HCT116 (cell line): ENCODE measurements around the gene MLXIPL. TPM values are rescaled to one million over a fixed set of nuclear protein-coding genes. Genes with fewer than 3 reads are reported as not detected.

ENCODE experiments used
- ATAC-seq: fragments of 200-7000 bp; cut with Tn5 transposase; 2 replicates; pipeline ENCODE4 v1.9.1; 2020; ENCODE audit warnings: mild to moderate bottlenecking, moderate library complexity
- BruUV-seq: library from RNA; stranded (reverse); fragments of 400-500 nt; replicated peaks from 2 replicates; lab custom pipeline; 2021; lab: Mats Ljungman, UMichigan
- CTCF ChIA-PET: fragments of 300-600 bp; sonication (Branson Sonifier 250); formaldehyde crosslinking; loops from one replicate; lab custom pipeline; 2021; ENCODE audit warnings: antibody characterized with exemption; lab: Charles Lee
- POLR2A ChIA-PET: fragments of 300-600, 350-600 bp; sonication (Branson Sonifier 250); formaldehyde crosslinking; loops from one replicate; lab custom pipeline; 2021; ENCODE audit warnings: antibody characterized with exemption; lab: Charles Lee
- RAD21 ChIA-PET, 2 experiments: fragments of 300-600 bp; sonication (Branson Sonifier 250); formaldehyde crosslinking; loops; one replicate each; lab custom pipeline; 2023; ENCODE audit warnings: low total read pairs in 2 of 2; ENCODE audit not compliant: uncharacterized antibody in 2 of 2, unreplicated experiment in 2 of 2, low non-redundant PET in 1 of 2; lab: Charles Lee
- DNase-seq: peaks from one replicate; pipeline ENCODE4 v3.0.0-alpha.2; 2010; ENCODE audit warnings: low read depth, low spot score
- H2AFZ ChIP-seq: fragments of 200-600 bp; shearing (Covaris generic), sonication (generic); 2 replicates; pipeline ENCODE4 v1.6.1; 2017; ENCODE audit warnings: low read depth, mixed run types, mixed read lengths, antibody characterized with exemption, low read length; ENCODE audit not compliant: poor library complexity, severe bottlenecking
- H3K27ac ChIP-seq: 2 replicates; pipeline ENCODE4 v1.5.1; 2012; ENCODE audit warnings: low read depth, low read length
- H3K27me3 ChIP-seq: fragments of 200-600 bp; sonication (generic); 2 replicates; pipeline ENCODE4 v1.6.1; 2016; ENCODE audit warnings: mixed run types, low read length, mixed read lengths; ENCODE audit not compliant: insufficient read depth
- H3K36me3 ChIP-seq, 2 experiments: fragments of 200-500 bp in 1 of 2; fragments of 200-600 bp in 1 of 2; sonication (Bioruptor generic) in 1 of 2; sonication (generic) in 1 of 2; 2 replicates each; pipeline versions ENCODE4 v1.5.1 to v1.6.1; 2014 to 2016; ENCODE audit warnings: low read length in 2 of 2, inconsistent platforms in 1 of 2, mixed read lengths in 1 of 2, mixed run types in 1 of 2; ENCODE audit not compliant: insufficient read depth in 2 of 2, control insufficient read depth in 1 of 2
- H3K4me1 ChIP-seq, 2 experiments: fragments of 200-600 bp in 1 of 2; sonication (generic) in 1 of 2; 2 replicates each; pipeline versions ENCODE4 v1.5.1 to v1.6.1; 2012 to 2017; ENCODE audit warnings: low read length in 2 of 2, inconsistent platforms in 1 of 2, mild to moderate bottlenecking in 1 of 2, mixed read lengths in 1 of 2, mixed run types in 1 of 2, moderate library complexity in 1 of 2; ENCODE audit not compliant: insufficient read depth in 2 of 2, control insufficient read depth in 1 of 2
- H3K4me2 ChIP-seq: fragments of 200-600 bp; sonication (generic); 2 replicates; pipeline ENCODE4 v1.6.1; 2017; ENCODE audit warnings: mixed run types, low read length, mixed read lengths
- H3K4me3 ChIP-seq, 2 experiments: fragments of 200-600 bp in 1 of 2; sonication (generic) in 1 of 2; replicated peaks in 1 of 2; 2 replicates each; pipeline ENCODE4 v1.5.1; 2011 to 2016; ENCODE audit warnings: low read length in 2 of 2, control low read depth in 1 of 2, low read depth in 1 of 2, mild to moderate bottlenecking in 1 of 2, mixed read lengths in 1 of 2, mixed run types in 1 of 2
- H3K79me2 ChIP-seq: fragments of 200-600 bp; sonication (generic); 2 replicates; pipeline ENCODE4 v1.6.1; 2017; ENCODE audit warnings: mild to moderate bottlenecking, mixed run types, low read length, moderate library complexity, mixed read lengths; ENCODE audit not compliant: insufficient read depth
- H3K9ac ChIP-seq: fragments of 200-600 bp; sonication (generic); 2 replicates; pipeline ENCODE4 v1.6.1; 2016; ENCODE audit warnings: low read length, mixed read lengths
- H3K9me2 ChIP-seq: fragments of 200-600 bp; sonication (generic), shearing (Covaris generic); 2 replicates; pipeline ENCODE4 v1.6.1; 2017; ENCODE audit warnings: mixed run types, mild to moderate bottlenecking, moderate library complexity; ENCODE audit not compliant: insufficient read depth
- H3K9me3 ChIP-seq, 2 experiments: fragments of 200-500 bp in 1 of 2; fragments of 200-600 bp in 1 of 2; sonication (Bioruptor generic) in 1 of 2; sonication (generic) in 1 of 2; 2 replicates each; pipeline ENCODE4 v1.6.1; 2014 to 2017; ENCODE audit warnings: low read length in 2 of 2, mixed read lengths in 2 of 2, inconsistent platforms in 1 of 2, low read depth in 1 of 2, mild to moderate bottlenecking in 1 of 2, mixed run types in 1 of 2, moderate library complexity in 1 of 2; ENCODE audit not compliant: control insufficient read depth in 1 of 2, insufficient read depth in 1 of 2
- H4K20me1 ChIP-seq: fragments of 200-600 bp; sonication (generic), shearing (Covaris generic); 2 replicates; pipeline ENCODE4 v1.6.1; 2017; ENCODE audit warnings: mixed run types, mild to moderate bottlenecking, moderate library complexity; ENCODE audit not compliant: insufficient read depth
- ATF3 ChIP-seq: IDR thresholded peaks from 2 replicates; pipeline ENCODE4 v1.6.1; 2012
- CTCF ChIP-seq, 3 experiments: fragments of 200-600 bp in 1 of 3; sonication (generic) in 1 of 3; IDR thresholded peaks in 2 of 3; conservative IDR thresholded peaks in 1 of 3; 2 replicates each; pipeline ENCODE4 v1.5.1; 2012 to 2017; ENCODE audit warnings: low read depth in 2 of 3, low read length in 2 of 3, antibody characterized with exemption in 1 of 3, borderline replicate concordance in 1 of 3, control low read depth in 1 of 3, mild to moderate bottlenecking in 1 of 3, mixed read lengths in 1 of 3, mixed run types in 1 of 3, moderate library complexity in 1 of 3; ENCODE audit not compliant: insufficient read depth in 1 of 3
- EGR1 ChIP-seq: IDR thresholded peaks from 2 replicates; pipeline ENCODE4 v1.6.1; 2012; ENCODE audit warnings: low read depth
- ELF1 ChIP-seq: IDR thresholded peaks from 2 replicates; pipeline ENCODE4 v1.6.1; 2012; ENCODE audit warnings: low read depth, borderline replicate concordance
- FOSL1 ChIP-seq: IDR thresholded peaks from 2 replicates; pipeline ENCODE4 v1.6.1; 2012; ENCODE audit warnings: low read depth
- JUND ChIP-seq: IDR thresholded peaks from 2 replicates; pipeline ENCODE4 v1.6.1; 2012
- POLR2A ChIP-seq: IDR thresholded peaks from 2 replicates; pipeline ENCODE4 v1.7.0; 2011; ENCODE audit warnings: borderline replicate concordance; ENCODE audit not compliant: insufficient read depth, insufficient read length; ENCODE audit errors: extremely low read depth
- POLR2AphosphoS5 ChIP-seq: IDR thresholded peaks from 2 replicates; pipeline ENCODE4 v1.6.1; 2011; ENCODE audit warnings: mild to moderate bottlenecking, low read depth, low read length, moderate library complexity
- RAD21 ChIP-seq: IDR thresholded peaks from 2 replicates; pipeline ENCODE4 v1.6.1; 2012; ENCODE audit warnings: low read depth, mild to moderate bottlenecking
- REST ChIP-seq: IDR thresholded peaks from 2 replicates; pipeline ENCODE4 v1.6.1; 2012; ENCODE audit warnings: low read depth
- SIN3A ChIP-seq: IDR thresholded peaks from 2 replicates; pipeline ENCODE4 v1.6.1; 2012; ENCODE audit warnings: low read depth
- SP1 ChIP-seq: IDR thresholded peaks from 2 replicates; pipeline ENCODE4 v1.6.1; 2012; ENCODE audit warnings: low read depth
- SRF ChIP-seq: IDR thresholded peaks from 2 replicates; pipeline ENCODE4 v1.6.1; 2012; ENCODE audit warnings: low read depth
- TCF7L2 ChIP-seq: IDR thresholded peaks from 2 replicates; pipeline ENCODE4 v1.7.0; 2011; ENCODE audit warnings: borderline replicate concordance, inconsistent platforms; ENCODE audit not compliant: insufficient read depth, insufficient read length; ENCODE audit errors: extremely low read depth
- YY1 ChIP-seq: IDR thresholded peaks from 2 replicates; pipeline ENCODE4 v1.6.1; 2011; ENCODE audit warnings: low read length, low read depth, moderate library complexity, mild to moderate bottlenecking; ENCODE audit not compliant: insufficient replicate concordance; ENCODE audit errors: extremely low read depth
- ZFX ChIP-seq: fragments of 450-650 bp; IDR thresholded peaks from 2 replicates; pipeline ENCODE4 v1.6.1; 2017
- ZNF274 ChIP-seq: fragments of 200-500 bp; sonication (Bioruptor generic); IDR thresholded peaks from 2 replicates; pipeline ENCODE4 v1.6.1; 2014; ENCODE audit warnings: mild to moderate bottlenecking, low read depth, low read length, inconsistent platforms
- intact Hi-C: fragments of 100-400 bp; cut with micrococcal nuclease; formaldehyde crosslinking; loops from 2 replicates; pipeline ENCODE4 v1.10.0; 2022
- total RNA-seq: library from RNA; stranded (reverse); gene quantifications from one replicate; pipeline ENCODE4 v1.2.1, GENCODE V29; 2021; ENCODE audit not compliant: unreplicated experiment
- TF ChIP-seq, protein P1 (sequence below): IDR thresholded peaks from 2 replicates; pipeline ENCODE4 v1.6.1; 2012

Gene MLXIPL
- total RNA-seq, 1 experiment from 2014 or later, result 79.4 TPM

DNA sequence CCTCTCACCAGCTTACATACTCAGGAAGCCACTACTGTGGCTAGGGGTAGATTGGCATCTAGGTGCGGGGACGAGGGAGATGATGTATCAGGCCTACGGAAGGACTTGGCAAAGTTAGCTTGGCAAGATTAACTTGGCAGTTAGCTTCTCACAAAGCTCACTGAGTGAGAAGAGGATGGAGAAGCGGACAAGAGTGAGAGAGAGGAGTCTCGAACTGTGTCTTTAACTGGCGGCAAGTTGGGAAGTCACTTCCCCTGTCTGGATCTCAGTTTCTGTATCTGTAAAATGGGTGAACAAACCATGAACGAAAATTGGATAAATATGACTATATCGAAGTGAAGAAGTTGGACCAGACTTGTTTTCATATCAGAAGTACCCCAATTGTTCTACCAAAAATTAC is 9.5 kb upstream of the MLXIPL start:
- CTCF ChIA-PET, result no interaction called here
- no peak overlapping the region for H3K4me2 ChIP-seq
- H3K4me1 ChIP-seq, result peaks cover 53 to 85% of the 10 kb centered on the region in 2 experiments
- DNase-seq, result no peak
- H3K9me2 ChIP-seq, result no peaks in the 10 kb centered on the region
- POLR2A ChIA-PET, result no interaction called here
- ATAC-seq, result no peak
- H3K9me3 ChIP-seq, result no peaks in the 10 kb centered on the region
- H3K27ac ChIP-seq, result no peak overlapping the region
- no peak overlapping the region for H3K4me3 ChIP-seq
- H3K36me3 ChIP-seq, result no peaks in the 10 kb centered on the region
- H3K27me3 ChIP-seq, result no peaks in the 10 kb centered on the region
- RAD21 ChIA-PET, result no interaction called here
- H2AFZ ChIP-seq, result no peak overlapping the region
- intact Hi-C loops, result no loop called here
- no peaks in the 10 kb centered on the region for H4K20me1 ChIP-seq
- H3K9ac ChIP-seq, result no peak overlapping the region
- BruUV-seq, result no TSS peak
- TF ChIP-seq JUND (no peak), ELF1 (no peak), ZNF274 (no peak), SIN3A (no peak), RAD21 (no peak), ATF3 (no peak), POLR2A (no peak), SRF (no peak), FOSL1 (no peak), REST (no peak), EGR1 (no peak), ZFX (no peak), CTCF (IDR thresholded peaks at IDR 0.05 in 2 of 3, conservative IDR thresholded peaks at IDR 0.05 in 1 of 3; ENCODE audit: borderline replicate concordance in 1 of 3, insufficient read depth in 1 of 3, low read depth in 2 of 3, low read length in 2 of 3) (no peak), TCF7L2 (no peak), YY1 (no peak), POLR2AphosphoS5 (no peak), SP1 (no peak)
- TF ChIP-seq, protein P1, sequence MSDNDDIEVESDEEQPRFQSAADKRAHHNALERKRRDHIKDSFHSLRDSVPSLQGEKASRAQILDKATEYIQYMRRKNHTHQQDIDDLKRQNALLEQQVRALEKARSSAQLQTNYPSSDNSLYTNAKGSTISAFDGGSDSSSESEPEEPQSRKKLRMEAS, result no peak
- H3K79me2 ChIP-seq, result no peaks in the 10 kb centered on the region; the same call in 1 of the 2 replicates
